ENCODE results near the gene KIF3C. TPM values are rescaled to one million over a fixed set of nuclear protein-coding genes. Genes with fewer than 3 reads are reported as not detected.

Gene KIF3C
- total and polyA plus RNA-seq, 2 of the 4 experiments (the other 2 are of a cell fraction), result 8.3 to 15.4 TPM

DNA sequence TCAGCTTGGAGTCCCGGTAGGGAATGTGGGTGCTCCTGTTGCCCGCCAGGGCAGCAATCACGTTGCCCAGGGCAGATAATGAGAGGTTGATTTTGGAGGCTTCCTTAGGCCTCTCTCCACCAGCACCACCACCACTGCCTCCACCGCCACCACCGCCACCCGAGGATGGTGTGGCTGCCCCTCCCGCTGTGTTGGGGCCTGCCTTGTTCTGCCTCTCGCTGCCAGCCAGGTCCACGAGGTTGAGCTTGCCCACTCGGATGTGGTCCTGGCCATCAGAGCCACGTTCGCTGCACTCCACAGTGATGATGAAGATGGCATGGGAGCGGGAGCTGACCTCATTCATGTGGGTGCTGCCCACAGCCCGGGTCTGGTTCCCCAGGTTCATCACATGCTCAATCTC is 1.3 kb downstream of the KIF3C start:
- peaks cover 30% of the 10 kb centered on the region for H3K4me1 ChIP-seq (ENCODE audit: control insufficient read depth, insufficient read depth, low read length)
- 100% methylated on average over 5 of the region's 14 CpGs; no CpG with 5 or more reads in 1 of the 2 experiments for WGBS, 2 experiments (ENCODE audit: extremely low coverage in 2 of 2, insufficient read length in 1 of 2)

More for the DNA sequence above, 1.3 kb downstream of the KIF3C start:
- Histone ChIP-seq H3K36me3 (ENCODE audit: control insufficient read depth, insufficient read depth, low read length) (peaks cover 4% of the 10 kb centered on the region; the same call in 1 of the 2 replicates), H2AK9ac (replicated peaks; ENCODE audit: low read depth, low read length, poor library complexity) (peak overlapping the region; percentile 29), H3K27me3 (ENCODE audit: control insufficient read depth, insufficient read depth, low read length) (no peaks in the 10 kb centered on the region), H3K9me1 (ENCODE audit: insufficient read depth, low read length) (peaks cover 9% of the 10 kb centered on the region; the same call in 1 of the 2 replicates), H3K27ac (ENCODE audit: insufficient read depth, low read length) (no peak overlapping the region), H3K18ac (ENCODE audit: low read depth, low read length) (no peak overlapping the region), H3K4ac (ENCODE audit: low read depth, low read length) (no peak overlapping the region; the same call in 1 of the 2 replicates), H2BK120ac (ENCODE audit: low read depth, low read length) (no peak overlapping the region), H3K4me3 (ENCODE audit: insufficient read depth, low read depth, low read length) (no peak overlapping the region), H4K20me1 (ENCODE audit: insufficient read depth, low read length) (peaks cover 16% of the 10 kb centered on the region; the same call in 1 of the 2 replicates), H4K8ac (ENCODE audit: low read depth in 2 of 2, low read length in 2 of 2) (no peak overlapping the region; a peak in 1 of 4 replicates), H3K23ac (ENCODE audit: low read depth, low read length) (0 out of 2 replicates have a peak overlapping the region, but pooled peaks have one; percentile 31), H3K9ac (ENCODE audit: low read depth, low read length) (no peak overlapping the region), H2AFZ (replicated peaks; ENCODE audit: low read length, poor library complexity) (no peak overlapping the region), H3K56ac (ENCODE audit: extremely low read depth, insufficient read depth, low read length) (no peak overlapping the region), H3K9me3 (ENCODE audit: control insufficient read depth, insufficient read depth, low read length) (no peaks in the 10 kb centered on the region), H3K79me1 (ENCODE audit: low read depth in 1 of 2, low read length in 2 of 2) (peaks cover 19 to 52% of the 10 kb centered on the region in 2 experiments), H2BK5ac (ENCODE audit: low read depth, low read length, poor library complexity, severe bottlenecking) (no peak overlapping the region), H2BK20ac (ENCODE audit: low read depth, low read length) (no peak overlapping the region), H4K91ac (ENCODE audit: insufficient read depth, low read depth, low read length) (no peak overlapping the region), H3K4me2 (ENCODE audit: low read depth, low read length) (no peak overlapping the region; the same call in 1 of the 2 replicates), H2AK5ac (ENCODE audit: low read depth, low read length) (peak overlapping the region; percentile 50; the same call in 1 of the 2 replicates), H2BK15ac (ENCODE audit: low read depth, low read length) (no peak overlapping the region), H3K14ac (replicated peaks; ENCODE audit: low read depth, low read length) (0 out of 2 replicates have a peak overlapping the region, but pooled peaks have one; percentile 11), H4K5ac (ENCODE audit: low read depth, low read length) (no peak overlapping the region)
- no TSS peak for BruUV-seq (replicated peaks)
- dilution Hi-C loops (cut with HindIII; ENCODE audit: low sequenced_read_pairs, unreplicated experiment), result no loop called here
- no peak for DNase-seq
- intact Hi-C loops (cut with micrococcal nuclease), result no loop called here
- in situ Hi-C loops (cut with MboI; ENCODE audit: low sequenced_read_pairs), result no loop called here
- no peak for ATAC-seq (ENCODE audit: low read depth)
- POLR2A ChIA-PET (ENCODE audit: unreplicated experiment), result no interaction called here
- CTCF ChIA-PET, result no interaction called here
- TF ChIP-seq USF2 (IDR thresholded peaks at IDR 0.05; ENCODE audit: low read depth, low read length), result no peak
- no peak for TF ChIP-seq MAFK (IDR thresholded peaks at IDR 0.05; ENCODE audit: low read depth, low read length)
- TF ChIP-seq BHLHE40 (IDR thresholded peaks at IDR 0.05; ENCODE audit: low read depth, low read length), result no peak
- TF ChIP-seq MAZ (IDR thresholded peaks at IDR 0.05; ENCODE audit: borderline replicate concordance, low read depth, low read length), result no peak
- no peak for TF ChIP-seq RAD21 (IDR thresholded peaks at IDR 0.05; ENCODE audit: low read length)
- no peak for TF ChIP-seq MXI1 (IDR thresholded peaks at IDR 0.05; ENCODE audit: borderline replicate concordance, low read depth, low read length)
- TF ChIP-seq POLR2A (IDR thresholded peaks at IDR 0.05; ENCODE audit: low read depth, low read length), result no peak
- no peak for TF ChIP-seq CEBPB (IDR thresholded peaks at IDR 0.05; ENCODE audit: low read depth, low read length)
- no peak for TF ChIP-seq CHD1 (IDR thresholded peaks at IDR 0.05; ENCODE audit: low read depth, low read length)
- no peak for TF ChIP-seq NFE2L2 (IDR thresholded peaks at IDR 0.05; ENCODE audit: low read depth, low read length)
- TF ChIP-seq RFX5 (IDR thresholded peaks at IDR 0.05; ENCODE audit: low read depth, low read length), result no peak
- TF ChIP-seq, protein P1, sequence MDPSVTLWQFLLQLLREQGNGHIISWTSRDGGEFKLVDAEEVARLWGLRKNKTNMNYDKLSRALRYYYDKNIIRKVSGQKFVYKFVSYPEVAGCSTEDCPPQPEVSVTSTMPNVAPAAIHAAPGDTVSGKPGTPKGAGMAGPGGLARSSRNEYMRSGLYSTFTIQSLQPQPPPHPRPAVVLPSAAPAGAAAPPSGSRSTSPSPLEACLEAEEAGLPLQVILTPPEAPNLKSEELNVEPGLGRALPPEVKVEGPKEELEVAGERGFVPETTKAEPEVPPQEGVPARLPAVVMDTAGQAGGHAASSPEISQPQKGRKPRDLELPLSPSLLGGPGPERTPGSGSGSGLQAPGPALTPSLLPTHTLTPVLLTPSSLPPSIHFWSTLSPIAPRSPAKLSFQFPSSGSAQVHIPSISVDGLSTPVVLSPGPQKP (IDR thresholded peaks at IDR 0.05; ENCODE audit: borderline replicate concordance, low read depth, low read length), result no peak
- TF ChIP-seq CTCF (conservative IDR thresholded peaks at IDR 0.05; ENCODE audit: low read depth, low read length), result no peak
- no peak for TF ChIP-seq RCOR1 (IDR thresholded peaks at IDR 0.05; ENCODE audit: insufficient replicate concordance, low read length)
- TF ChIP-seq SMC3 (IDR thresholded peaks at IDR 0.05; ENCODE audit: low read depth, low read length), result no peak
- TF ChIP-seq FOS (IDR thresholded peaks at IDR 0.05; ENCODE audit: low read depth, low read length), result no peak

Data from IMR-90 (cell line).